ENCODE measurements around the gene GPR83.
"Not testable (repeated sequence)": the region's sequence is repeated elsewhere in the genome, so short reads cannot be mapped to it uniquely, and the experiment has no call there.

Gene GPR83

GRCh38 chr11:94400839-94401772, at the start of gene GPR83:
Gene GPR83, minus strand, starts transcription at chr11:94401419. Its CDS starts 172 bp downstream, at chr11:94401247.
- DNase-seq (ENCODE audit: low read depth): no peak

- no peak for DNase-seq (ENCODE audit: low read depth)
These were observed 48.8 kb upstream of the GPR83 start for GRCh38 chr11:94450048-94450447.

DNA sequence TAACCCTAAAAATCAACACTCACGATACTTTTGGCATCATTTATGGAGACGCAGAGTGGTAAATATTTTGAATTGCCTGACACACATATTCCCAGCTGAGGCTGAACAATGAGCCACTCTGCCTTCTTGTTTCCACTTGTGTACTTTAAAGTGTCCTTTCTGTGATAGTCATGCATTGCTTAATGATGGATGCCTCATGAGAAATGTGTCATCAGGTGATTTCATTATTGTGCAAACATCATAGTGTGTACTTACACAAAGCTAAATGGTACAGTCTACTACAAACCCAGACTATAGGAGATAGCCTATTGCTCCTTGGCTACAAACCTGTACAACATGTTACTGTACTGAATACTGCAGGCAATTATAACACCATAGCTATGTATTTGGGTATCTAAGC, 48.2 kb upstream of the GPR83 start:
- no peak for DNase-seq (ENCODE audit: low read depth)

GRCh38 chr11:94449029-94449428, 47.8 kb upstream of the GPR83 start:
- no peak for DNase-seq (ENCODE audit: low read depth)

- DNase-seq (ENCODE audit: low read depth): no peak
These were observed 45.9 kb upstream of the GPR83 start for GRCh38 chr11:94447149-94447548.

DNA sequence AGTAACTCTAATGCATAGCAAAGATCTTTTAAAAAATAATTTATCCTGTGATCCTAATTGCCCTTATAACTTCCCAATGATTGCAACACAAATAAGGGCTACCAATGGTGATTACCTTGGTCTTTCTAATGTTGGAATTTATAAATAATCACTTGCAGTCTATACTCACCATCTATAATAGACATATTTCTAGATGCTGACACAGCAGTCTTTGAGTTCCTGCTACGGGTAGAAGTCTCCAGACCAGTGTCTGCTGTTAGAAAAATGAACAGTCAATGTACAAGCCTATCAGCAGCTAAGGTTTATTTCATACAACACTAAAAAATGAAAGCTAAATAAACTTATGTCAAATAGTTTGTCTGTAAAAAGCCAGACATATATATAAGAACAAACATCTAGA, 44.4 kb upstream of the GPR83 start:
- no peak for DNase-seq (ENCODE audit: low read depth)

GRCh38 chr11:94433049-94433448, 31.8 kb upstream of the GPR83 start:
- DNase-seq (ENCODE audit: low read depth): no peak

GRCh38 chr11:94424662-94425061, 23.4 kb upstream of the GPR83 start:
- DNase-seq (ENCODE audit: low read depth): no peak

DNA sequence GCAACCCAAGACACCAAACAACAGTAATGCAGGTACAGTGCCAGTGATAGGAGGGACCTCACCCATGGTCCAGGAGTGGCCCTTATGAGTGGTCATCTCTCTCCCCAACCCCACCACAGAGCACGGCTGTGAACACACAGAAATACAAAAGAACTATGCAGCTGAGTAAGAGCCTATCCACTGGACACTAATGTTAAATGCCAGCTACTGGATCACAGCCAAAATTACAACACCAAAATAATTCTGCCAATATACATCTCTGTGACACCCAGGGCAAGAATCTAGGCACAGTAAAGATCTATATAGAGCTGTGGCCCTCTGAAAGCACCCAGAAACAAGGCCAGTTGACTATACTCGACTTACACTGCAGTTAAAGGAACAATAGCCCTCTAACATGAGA, 22.8 kb upstream of the GPR83 start:
- DNase-seq (ENCODE audit: low read depth): no peak

GRCh38 chr11:94423507-94423906, 22.3 kb upstream of the GPR83 start:
- no peak for DNase-seq (ENCODE audit: low read depth)

DNA sequence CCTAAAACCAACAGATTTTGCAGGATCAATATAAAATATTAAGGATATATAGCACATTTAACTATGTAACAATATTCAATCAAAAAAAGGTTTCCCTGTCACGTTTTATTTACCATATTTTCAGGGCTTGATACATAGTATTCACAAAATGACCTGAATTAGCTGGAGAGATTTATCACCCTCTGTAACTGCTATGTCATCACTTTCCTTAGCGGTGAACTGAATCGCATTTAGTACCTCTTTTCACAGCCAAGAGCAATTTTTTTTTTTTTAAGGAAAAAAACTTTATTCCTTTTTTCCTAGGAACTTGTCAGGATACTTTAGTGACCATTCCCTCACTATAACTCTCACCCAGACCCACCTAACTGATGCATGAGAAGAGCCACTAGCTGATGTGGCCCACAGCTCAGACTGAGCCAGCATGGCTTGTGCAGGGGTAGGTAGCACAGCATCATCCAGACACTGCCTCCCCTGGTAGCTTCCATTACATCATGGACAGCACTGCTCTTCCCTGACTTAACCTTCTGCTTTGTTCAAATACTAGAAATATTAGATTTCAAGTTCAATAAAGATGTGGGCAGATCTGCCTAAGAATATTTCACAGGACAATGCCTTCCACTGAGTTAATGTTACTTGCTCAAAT, 17.0 kb upstream of the GPR83 start:
- DNase-seq (ENCODE audit: low read depth): no peak

DNA sequence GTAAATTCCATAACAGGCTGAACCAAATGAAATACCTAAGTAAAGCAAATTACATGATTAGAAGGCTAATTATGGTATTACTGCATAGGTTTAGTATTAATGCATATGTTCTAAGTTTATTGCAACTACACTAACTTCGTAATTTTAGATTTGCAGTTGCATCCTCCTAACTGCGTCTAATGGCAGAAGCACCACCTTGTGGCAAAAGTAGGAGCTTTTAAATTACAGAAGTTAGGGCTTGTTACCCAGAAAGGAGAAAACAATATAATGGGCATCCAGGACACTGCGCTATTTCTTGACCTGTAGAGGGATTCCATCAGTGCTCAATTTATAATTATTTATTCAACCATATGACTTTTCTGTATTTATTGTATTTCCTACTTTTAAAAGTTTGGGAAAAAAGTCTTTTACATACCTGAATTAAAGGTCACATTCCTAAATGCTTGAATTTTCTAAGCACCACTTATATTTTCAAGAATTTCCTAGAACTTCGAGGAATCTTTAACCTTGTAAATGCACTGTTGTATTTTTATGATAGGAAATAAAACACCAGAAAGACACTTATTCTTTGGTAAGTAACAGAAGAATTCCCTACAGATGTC, 16.3 kb upstream of the GPR83 start:
- DNase-seq (ENCODE audit: low read depth): no peak

GRCh38 chr11:94405062-94405833, 4.0 kb upstream of the GPR83 start:
- no peak for DNase-seq (ENCODE audit: low read depth)

DNA sequence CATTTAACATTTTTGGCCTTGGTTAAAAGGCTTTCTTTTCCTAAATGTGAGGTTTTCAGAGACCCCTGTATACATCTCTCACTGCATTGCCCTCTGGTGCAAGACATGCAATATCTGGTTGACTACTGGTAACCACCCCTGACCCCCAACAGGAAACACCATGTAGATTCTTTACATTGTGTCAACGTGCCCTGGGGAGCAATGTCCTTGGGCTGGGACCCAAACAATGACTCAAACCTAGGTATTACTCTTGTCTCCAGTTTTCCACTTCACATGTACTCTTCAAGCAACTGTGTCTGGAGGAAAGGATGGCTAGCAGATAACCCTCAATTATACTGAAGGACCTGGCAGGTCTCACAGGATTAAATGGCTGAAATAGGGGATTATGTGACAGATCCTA, 1.1 kb upstream of the GPR83 start:
- no peak for DNase-seq (ENCODE audit: low read depth)

- no peak for DNase-seq (ENCODE audit: low read depth)
These were observed 600 bp upstream of the GPR83 start for GRCh38 chr11:94401773-94402265.

- DNase-seq (ENCODE audit: low read depth): no peak
These were observed 771 bp downstream of the GPR83 start for GRCh38 chr11:94400457-94400838.

GRCh38 chr11:94400050-94400449, 1.2 kb downstream of the GPR83 start:
- DNase-seq (ENCODE audit: low read depth): no peak

DNA sequence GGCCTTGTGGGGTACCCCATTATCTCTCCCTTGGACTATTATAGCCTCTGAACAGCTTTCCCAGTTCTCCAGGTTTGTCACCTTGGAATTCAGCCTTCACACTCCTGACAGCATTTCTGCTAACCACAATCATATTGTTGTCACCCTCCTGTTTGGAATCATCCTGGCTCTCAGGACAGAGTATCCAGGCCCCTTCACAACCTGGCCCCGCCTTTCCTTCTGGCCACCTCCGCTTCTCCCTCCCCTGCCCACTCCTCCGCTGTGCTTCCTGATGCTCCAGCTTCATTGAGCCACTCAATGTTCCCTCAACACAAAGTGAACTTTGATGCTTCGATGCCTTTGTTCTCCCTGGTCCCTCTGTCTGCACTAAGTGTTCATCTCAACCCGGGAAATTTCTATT, 3.1 kb downstream of the GPR83 start:
- DNase-seq (ENCODE audit: low read depth): no peak

DNA sequence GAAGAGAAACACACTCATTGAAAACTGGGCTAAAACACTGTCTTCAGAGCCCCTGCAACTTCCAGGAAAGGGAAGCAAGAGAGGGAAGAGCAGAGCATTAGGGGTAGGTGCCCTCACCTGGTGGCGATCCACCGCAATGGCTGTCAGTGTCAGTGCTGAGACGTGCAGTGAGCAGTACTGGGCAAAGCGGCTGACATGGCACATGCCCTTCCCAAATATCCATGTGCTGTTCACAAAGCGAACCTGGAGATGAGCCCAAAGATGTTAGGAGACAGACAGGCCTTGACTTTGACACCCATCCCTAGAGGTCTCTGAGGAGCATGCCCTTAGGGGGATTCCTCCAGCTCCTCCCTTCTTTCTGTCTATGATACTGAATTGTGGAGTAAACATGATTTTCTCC, 4.9 kb downstream of the GPR83 start:
- no peak for DNase-seq (ENCODE audit: low read depth)

GRCh38 chr11:94391937-94392336, 9.3 kb downstream of the GPR83 start:
- DNase-seq (ENCODE audit: low read depth): not testable (repeated sequence)

GRCh38 chr11:94379613-94380012, 21.6 kb downstream of the GPR83 start:
- DNase-seq (ENCODE audit: low read depth): no peak

DNA sequence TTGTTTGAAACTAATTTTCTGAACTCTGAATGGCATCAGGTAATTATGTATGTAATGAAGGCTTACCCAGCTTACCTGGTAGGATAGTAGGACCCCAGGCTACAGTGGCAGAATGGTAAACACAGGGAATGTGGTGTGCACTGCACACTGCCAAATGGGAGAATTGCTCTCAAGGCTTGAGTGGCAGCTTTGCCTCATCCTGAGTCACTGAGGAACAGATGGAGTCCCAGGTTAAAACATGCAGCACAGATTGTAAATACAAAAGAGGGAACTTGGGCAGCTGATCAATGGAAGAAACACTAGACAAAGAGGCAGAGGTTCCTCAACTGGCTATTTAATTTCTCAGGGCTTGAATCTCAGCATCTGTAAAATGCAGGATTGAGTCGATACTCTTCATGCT, 24.4 kb downstream of the GPR83 start:
- no peak for DNase-seq (ENCODE audit: low read depth)
